SK-N-MC (cell line): ENCODE measurements around the gene IFT25.

Source experiments
- EZH2 ChIP-seq: fragments of 200-600 bp; sonication (generic); IDR thresholded peaks from one replicate; pipeline ENCODE4 v1.6.1; 2017; ENCODE audit warnings: antibody characterized with exemption
- FOXP2 ChIP-seq: optimal IDR thresholded peaks from 2 replicates; pipeline ENCODE3; 2011; ENCODE audit warnings: mild to moderate bottlenecking, moderate library complexity; ENCODE audit not compliant: insufficient read depth; ENCODE audit errors: extremely low read length, control extremely low read depth
- POLR2AphosphoS5 ChIP-seq: IDR thresholded peaks from 2 replicates; pipeline ENCODE4 v1.6.1; 2012; ENCODE audit warnings: mild to moderate bottlenecking, low read depth, low read length, borderline replicate concordance

- TF ChIP-seq EZH2 (no peak), POLR2AphosphoS5 (no peak), FOXP2 (no peak)
Measured at GRCh38 chr1:53918343-53918742, 27.2 kb downstream of the IFT25 start.
